Suppressor macrophage treated with lipopolysaccharide for 4 hours (primary cell): ENCODE data around the gene ING1.
"Not testable (repeated sequence)": the region's sequence is repeated elsewhere in the genome, so short reads cannot be mapped to it uniquely, and the experiment has no call there.

ENCODE experiments used
- DNase-seq: peaks from one replicate; pipeline ENCODE4 v3.0.0-alpha.2; 2020

The ING1 gene

GRCh38 chr13:110713642-110713952 lies at the start of gene ING1:
Gene ING1, plus strand, starts transcription at chr13:110713700. Its CDS starts 450 bp downstream, at chr13:110714150.
- DNase-seq = no peak

- DNase-seq = peak; percentile 72
Measured at GRCh38 chr13:110664041-110664440, 49.5 kb upstream of the ING1 start.

- peak; percentile 16 for DNase-seq
Measured at GRCh38 chr13:110664673-110665072, 48.8 kb upstream of the ING1 start.

GRCh38 chr13:110665491-110666254 lies 47.8 kb upstream of the ING1 start:
- peak; percentile 81 for DNase-seq

GRCh38 chr13:110666255-110666533 lies 47.3 kb upstream of the ING1 start:
- DNase-seq = no peak

GRCh38 chr13:110669036-110669435 lies 44.5 kb upstream of the ING1 start:
- no peak for DNase-seq

- not testable (repeated sequence) for DNase-seq
Measured at GRCh38 chr13:110669814-110670213, 43.7 kb upstream of the ING1 start.

- DNase-seq = peak; percentile 54
Measured at GRCh38 chr13:110676595-110677587, 36.6 kb upstream of the ING1 start.

GRCh38 chr13:110677731-110678545 lies 35.6 kb upstream of the ING1 start:
- DNase-seq = no peak

GRCh38 chr13:110680852-110681251 lies 32.6 kb upstream of the ING1 start:
- no peak for DNase-seq

- DNase-seq = no peak
Measured at GRCh38 chr13:110681868-110682550, 31.5 kb upstream of the ING1 start.

- no peak for DNase-seq
Measured at GRCh38 chr13:110682746-110683145, 30.8 kb upstream of the ING1 start.

- no peak for DNase-seq
Measured at GRCh38 chr13:110683203-110683883, 30.2 kb upstream of the ING1 start.

GRCh38 chr13:110683921-110684320 lies 29.6 kb upstream of the ING1 start:
- DNase-seq = no peak

- no peak for DNase-seq
Measured at GRCh38 chr13:110684388-110685056, 29.0 kb upstream of the ING1 start.

- no peak for DNase-seq
Measured at GRCh38 chr13:110685305-110686020, 28.0 kb upstream of the ING1 start.

- DNase-seq = no peak
Measured at GRCh38 chr13:110687736-110688135, 25.8 kb upstream of the ING1 start.

GRCh38 chr13:110689041-110689440 lies 24.5 kb upstream of the ING1 start:
- DNase-seq = no peak

- DNase-seq = no peak
Measured at GRCh38 chr13:110689711-110690110, 23.8 kb upstream of the ING1 start.

GRCh38 chr13:110690516-110690915 lies 23.0 kb upstream of the ING1 start:
- no peak for DNase-seq

GRCh38 chr13:110695774-110696173 lies 17.7 kb upstream of the ING1 start:
- not testable (repeated sequence) for DNase-seq
